ENCODE measurements around the gene MACROD2. TPM values are rescaled to one million over a fixed set of nuclear protein-coding genes. Genes with fewer than 3 reads are reported as not detected.

The MACROD2 gene
- total RNA-seq, 4 donors from 2014 or later: 12.6 to 60.3 (median 18.9) TPM

DNA sequence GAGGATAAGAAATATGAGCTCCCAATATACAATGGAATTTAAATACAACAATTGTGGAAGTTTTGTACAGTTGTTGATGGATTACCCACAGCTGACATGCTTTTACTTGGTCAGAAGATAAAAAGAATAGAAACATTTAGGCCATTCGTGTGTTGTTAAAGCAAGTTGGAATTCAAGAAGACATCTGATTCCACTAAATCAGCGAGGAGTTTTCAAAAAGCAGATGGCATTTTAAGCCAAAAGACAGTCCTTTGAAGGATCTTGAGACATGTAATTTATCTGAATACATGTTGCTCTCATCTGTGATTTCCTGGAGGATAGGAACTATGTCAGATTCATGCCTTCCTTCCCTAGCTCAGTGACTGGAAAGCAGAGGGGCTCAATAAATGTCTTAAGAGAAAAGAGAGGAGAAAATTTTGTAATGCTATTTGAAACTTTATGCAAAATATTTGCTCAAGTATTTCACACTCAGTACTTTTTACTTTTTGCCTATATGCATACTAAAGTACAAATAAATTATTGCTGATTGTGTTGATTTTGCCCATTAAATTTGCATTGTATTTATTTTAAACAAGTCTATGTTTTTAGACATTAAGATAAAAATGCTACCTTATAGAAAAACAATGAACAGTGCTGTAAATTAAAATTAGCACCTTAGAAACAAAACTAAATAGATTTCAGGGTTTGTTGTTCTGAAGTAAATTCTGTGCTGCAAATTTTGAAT is 1075.9 kb downstream of the MACROD2 start:
- 58% methylated on average over 2 of the region's 2 CpGs for WGBS

DNA sequence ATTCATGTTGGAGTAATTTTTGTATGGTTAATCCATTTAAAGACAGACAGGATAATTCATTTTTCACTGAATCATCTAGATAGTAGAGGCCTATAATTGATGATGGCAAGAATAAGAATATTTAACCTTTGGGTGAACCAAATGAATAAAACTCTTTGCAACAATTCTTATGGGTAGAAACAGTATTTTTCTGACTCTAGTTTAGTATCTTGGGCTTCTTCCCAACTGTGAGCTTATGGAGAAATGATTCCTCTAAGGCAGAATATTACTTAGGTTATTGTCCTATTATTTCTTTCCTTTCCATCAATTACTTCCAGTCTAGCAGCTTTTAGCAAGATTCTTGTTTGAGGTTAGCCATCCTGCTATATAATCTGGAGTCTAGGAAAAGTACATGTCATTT is 1077.0 kb downstream of the MACROD2 start:
- H3K4me1 ChIP-seq: no peaks in the 10 kb centered on the region
- no peak for DNase-seq (ENCODE audit: low spot score in 2 of 2)
- H3K4me3 ChIP-seq: no peak overlapping the region
- H3K27me3 ChIP-seq: no peaks in the 10 kb centered on the region
- no peaks in the 10 kb centered on the region for H3K36me3 ChIP-seq
- TF ChIP-seq EP300 (IDR thresholded peaks at IDR 0.05): no peak
- H3K9me3 ChIP-seq: no peaks in the 10 kb centered on the region
- no peak overlapping the region for H3K27ac ChIP-seq

More for the DNA sequence above, 1075.9 kb downstream of the MACROD2 start:
- Histone ChIP-seq H3K27me3 (no peaks in the 10 kb centered on the region), H3K9me3 (no peaks in the 10 kb centered on the region), H3K36me3 (no peaks in the 10 kb centered on the region), H3K27ac (no peak overlapping the region), H3K4me3 (no peak overlapping the region), H3K4me1 (no peaks in the 10 kb centered on the region)
- TF ChIP-seq CTCF (IDR thresholded peaks at IDR 0.05) (no peak), POLR2A (IDR thresholded peaks at IDR 0.05) (no peak), EP300 (IDR thresholded peaks at IDR 0.05) (no peak), POLR2AphosphoS5 (IDR thresholded peaks at IDR 0.05) (no peak)
- no peak for DNase-seq (ENCODE audit: low spot score in 2 of 2)

GRCh38 chr20:15075586-15075985 is 1080.3 kb downstream of the MACROD2 start:
- H3K36me3 ChIP-seq: no peaks in the 10 kb centered on the region
- no peaks in the 10 kb centered on the region for H3K9me3 ChIP-seq
- no peaks in the 10 kb centered on the region for H3K27me3 ChIP-seq
- WGBS: 85% methylated on average over 3 of the region's 3 CpGs
- DNase-seq (ENCODE audit: low spot score in 2 of 2): no peak
- H3K4me3 ChIP-seq: no peak overlapping the region
- TF ChIP-seq EP300 (IDR thresholded peaks at IDR 0.05): no peak
- no peak for TF ChIP-seq POLR2AphosphoS5 (IDR thresholded peaks at IDR 0.05)
- TF ChIP-seq POLR2A (IDR thresholded peaks at IDR 0.05): no peak
- TF ChIP-seq CTCF (IDR thresholded peaks at IDR 0.05): no peak
- no peaks in the 10 kb centered on the region for H3K4me1 ChIP-seq
- H3K27ac ChIP-seq: no peak overlapping the region

DNA sequence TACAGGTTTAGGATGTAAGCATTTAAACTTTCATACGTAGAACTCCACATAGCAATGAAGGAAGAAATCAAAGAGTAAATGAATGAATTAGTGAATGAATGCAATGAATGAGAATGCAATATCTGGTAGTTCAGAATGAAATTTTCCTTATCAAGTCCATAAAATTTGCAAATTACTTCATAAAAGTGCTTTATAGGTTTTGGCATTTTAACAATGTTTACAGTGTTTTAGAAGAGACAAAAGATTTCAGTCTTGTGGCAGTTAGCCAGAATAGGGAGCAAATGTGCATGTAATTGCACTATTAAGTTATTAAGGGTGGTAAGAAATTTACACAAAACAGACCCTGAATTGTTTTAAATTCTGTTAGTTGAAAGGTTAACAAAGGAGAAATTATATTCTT is 1081.5 kb downstream of the MACROD2 start:
- Histone ChIP-seq H3K4me3 (no peak overlapping the region), H3K36me3 (no peaks in the 10 kb centered on the region), H3K9me3 (no peaks in the 10 kb centered on the region), H3K27ac (no peak overlapping the region), H3K4me1 (no peaks in the 10 kb centered on the region), H3K27me3 (no peaks in the 10 kb centered on the region)
- TF ChIP-seq EP300 (IDR thresholded peaks at IDR 0.05): no peak
- TF ChIP-seq POLR2AphosphoS5 (IDR thresholded peaks at IDR 0.05): no peak
- no peak for TF ChIP-seq CTCF (IDR thresholded peaks at IDR 0.05)
- no peak for TF ChIP-seq POLR2A (IDR thresholded peaks at IDR 0.05)
- DNase-seq (ENCODE audit: low spot score in 2 of 2): no peak
- 84% methylated on average over 1 of the region's 1 CpG for WGBS

GRCh38 chr20:15077733-15078250 is 1082.5 kb downstream of the MACROD2 start:
- Histone ChIP-seq H3K36me3 (no peaks in the 10 kb centered on the region), H3K9me3 (no peaks in the 10 kb centered on the region), H3K4me1 (no peaks in the 10 kb centered on the region), H3K4me3 (no peak overlapping the region), H3K27ac (no peak overlapping the region), H3K27me3 (no peaks in the 10 kb centered on the region)
- no peak for DNase-seq (ENCODE audit: low spot score in 2 of 2)
- TF ChIP-seq CTCF (IDR thresholded peaks at IDR 0.05) (no peak), POLR2A (IDR thresholded peaks at IDR 0.05) (no peak), EP300 (IDR thresholded peaks at IDR 0.05) (no peak), POLR2AphosphoS5 (IDR thresholded peaks at IDR 0.05) (no peak)
- WGBS: 83% methylated on average over 6 of the region's 6 CpGs

Data from suprapubic skin (tissue), 4 donors.